ES-I3 (cell line): Measurements from ENCODE around the gene FTCD.

Experiments used
- H3K36me3 ChIP-seq: 2 replicates; pipeline ENCODE4 v1.6.1; 2013; ENCODE audit warnings: mild to moderate bottlenecking, low read length, control low read depth, moderate library complexity; ENCODE audit not compliant: insufficient read depth
- H3K4me1 ChIP-seq: 2 replicates; pipeline ENCODE4 v1.6.1; 2013; ENCODE audit warnings: mild to moderate bottlenecking, control low read depth, low read length; ENCODE audit not compliant: insufficient read depth
- H3K9ac ChIP-seq: 2 replicates; pipeline ENCODE4 v1.6.1; 2013; ENCODE audit warnings: low read depth, mild to moderate bottlenecking, low read length, moderate library complexity
- H3K9me3 ChIP-seq: 2 replicates; pipeline ENCODE4 v1.6.1; 2013; ENCODE audit warnings: mild to moderate bottlenecking, low read length, moderate library complexity; ENCODE audit not compliant: control insufficient read depth, insufficient read depth

Gene FTCD

DNA sequence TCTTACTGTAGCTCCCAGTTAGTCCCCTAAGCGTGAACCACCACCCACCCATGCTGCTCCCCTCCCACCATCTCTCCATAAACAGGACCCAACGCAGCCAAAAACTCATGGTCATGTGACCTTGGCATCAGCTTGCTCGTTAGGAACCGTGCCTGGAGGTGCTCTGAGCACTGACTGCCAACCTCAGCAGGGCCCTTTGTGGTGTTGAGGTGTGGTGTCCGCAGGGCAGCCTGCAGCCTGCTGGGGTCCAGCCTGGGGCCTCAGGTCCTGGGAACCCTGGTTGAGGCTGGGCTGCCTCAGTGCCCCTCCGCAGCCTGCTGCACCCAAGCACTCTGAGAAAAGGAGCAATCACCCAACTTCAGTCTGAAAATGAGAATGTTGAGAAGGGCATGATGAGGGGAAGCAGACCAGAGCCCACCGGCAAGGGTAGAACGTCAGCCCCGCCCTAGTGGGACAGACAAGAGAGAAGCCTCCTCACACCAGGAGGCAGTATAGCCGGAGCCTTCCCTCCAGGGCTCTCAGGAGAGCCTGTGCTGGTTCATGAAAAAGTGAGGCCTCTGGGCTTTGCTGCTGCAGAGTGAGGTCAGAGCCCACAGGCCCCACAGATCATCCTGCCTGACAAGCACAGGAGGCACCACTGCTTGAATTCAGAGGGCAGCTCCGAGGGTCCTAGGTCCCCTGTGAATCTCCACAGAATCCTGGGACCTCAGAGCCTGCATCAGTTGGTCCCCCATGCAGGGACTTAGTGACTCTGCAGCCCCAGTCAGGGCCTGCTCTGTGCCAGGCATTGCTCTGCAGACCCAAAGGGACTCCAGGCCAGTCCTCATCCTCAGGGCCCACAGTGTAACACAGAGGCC lies 62.3 kb downstream of the FTCD start:
- no peaks in the 10 kb centered on the region for H3K4me1 ChIP-seq
- no peaks in the 10 kb centered on the region for H3K36me3 ChIP-seq
- H3K9me3 ChIP-seq, result peaks cover 5% of the 10 kb centered on the region
- no peak overlapping the region for H3K9ac ChIP-seq

DNA sequence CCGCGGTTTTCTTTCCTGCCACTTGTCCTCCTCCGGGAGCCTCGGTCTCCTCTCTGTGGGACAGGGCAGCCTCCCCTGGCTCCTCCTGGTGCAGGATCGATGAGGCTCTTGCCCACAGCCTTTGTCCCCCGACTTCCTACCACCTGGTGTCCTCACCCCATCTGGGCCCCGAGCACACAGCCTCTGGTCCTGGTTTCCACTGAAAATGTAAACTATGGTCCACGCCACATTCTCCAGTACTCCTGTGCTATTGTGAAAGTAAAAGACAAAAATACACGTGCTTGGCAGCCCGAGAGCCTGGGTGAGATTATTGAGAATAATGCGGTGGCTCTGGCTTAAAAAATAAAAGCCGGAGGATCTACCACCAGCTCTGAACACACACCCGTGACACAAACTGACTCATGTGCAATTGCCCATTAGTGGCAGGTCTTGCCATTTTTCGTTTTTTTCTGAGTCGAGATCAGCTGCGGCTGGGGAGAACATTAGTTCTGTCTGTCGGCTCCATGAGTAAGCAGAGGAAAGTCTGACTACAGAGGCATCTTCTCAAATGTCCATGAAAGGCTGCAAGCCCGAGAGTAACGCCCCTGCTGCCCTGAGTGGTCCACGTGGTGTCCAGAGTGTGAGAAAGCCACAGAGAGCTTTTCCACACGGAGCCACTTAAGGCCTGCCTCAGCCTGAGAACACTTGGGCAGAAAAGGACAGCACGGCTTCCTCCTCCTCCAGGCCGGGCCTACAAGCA lies 63.2 kb downstream of the FTCD start:
- H3K36me3 ChIP-seq, result no peaks in the 10 kb centered on the region
- H3K9ac ChIP-seq, result no peak overlapping the region
- no peaks in the 10 kb centered on the region for H3K4me1 ChIP-seq
- H3K9me3 ChIP-seq, result peaks cover 5% of the 10 kb centered on the region

DNA sequence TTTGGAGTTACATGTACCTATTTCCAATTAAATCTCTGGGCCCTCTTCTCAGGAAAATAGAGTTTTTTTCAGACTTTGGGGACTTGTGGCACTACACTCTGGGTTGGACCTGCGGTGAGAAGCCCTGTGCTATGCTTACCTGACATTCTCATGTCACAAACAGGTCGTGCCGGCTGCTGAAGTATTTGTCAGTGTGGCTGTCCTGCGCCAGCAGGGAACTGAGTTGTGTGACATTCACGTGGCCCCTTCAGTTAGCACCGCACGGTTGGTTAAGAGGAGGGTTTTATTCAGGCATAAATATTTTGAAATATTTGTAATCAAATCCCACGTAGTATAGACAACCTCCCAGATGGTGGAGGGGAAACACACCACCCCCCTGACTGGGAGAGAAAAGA lies 63.8 kb downstream of the FTCD start:
- Histone ChIP-seq H3K36me3 (no peaks in the 10 kb centered on the region), H3K9me3 (peaks cover 5% of the 10 kb centered on the region), H3K9ac (no peak overlapping the region), H3K4me1 (no peaks in the 10 kb centered on the region)

DNA sequence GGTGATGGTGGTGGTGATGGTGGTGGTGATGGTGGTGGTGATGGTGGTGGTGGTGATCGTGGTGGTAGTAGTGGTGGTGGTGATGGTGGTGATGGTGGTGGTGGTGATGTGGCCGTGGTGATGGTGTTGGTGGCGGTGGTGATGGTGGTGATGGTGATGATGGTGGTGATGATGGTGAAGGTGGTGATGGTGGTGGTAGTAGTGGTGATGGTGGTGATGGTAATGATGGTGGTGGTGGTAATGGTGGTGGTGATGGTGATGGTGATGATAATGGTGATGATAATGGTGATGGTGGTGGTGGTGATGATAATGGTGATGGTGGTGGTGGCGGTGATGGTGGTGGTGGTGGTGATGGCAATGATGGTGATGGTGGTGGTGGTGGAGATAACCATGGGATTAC lies 64.3 kb downstream of the FTCD start:
- no peaks in the 10 kb centered on the region for H3K4me1 ChIP-seq
- peaks cover 5% of the 10 kb centered on the region for H3K9me3 ChIP-seq
- no peak overlapping the region for H3K9ac ChIP-seq
- no peaks in the 10 kb centered on the region for H3K36me3 ChIP-seq

DNA sequence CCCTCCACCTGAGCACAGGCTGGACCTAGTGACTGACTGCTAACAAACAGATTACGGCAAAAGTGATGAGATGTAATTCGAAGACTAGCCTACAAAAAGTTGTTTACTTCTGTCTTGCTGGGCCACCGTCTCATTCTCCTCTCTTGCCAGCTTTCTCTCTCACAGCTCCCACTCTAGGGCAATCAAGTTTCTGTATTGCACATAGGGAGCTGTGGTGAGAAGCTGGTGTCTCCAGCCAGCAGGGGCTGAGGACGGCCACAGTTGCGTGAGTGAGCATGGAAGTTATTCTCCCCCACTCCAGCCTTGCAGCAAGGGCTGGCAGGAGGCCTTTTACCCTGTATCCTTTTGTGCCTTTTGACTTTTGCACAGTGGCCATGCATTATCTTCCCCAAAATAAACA lies 66.1 kb downstream of the FTCD start:
- Histone ChIP-seq H3K4me1 (no peaks in the 10 kb centered on the region), H3K36me3 (no peaks in the 10 kb centered on the region), H3K9ac (no peak overlapping the region), H3K9me3 (peaks cover 5% of the 10 kb centered on the region)

DNA sequence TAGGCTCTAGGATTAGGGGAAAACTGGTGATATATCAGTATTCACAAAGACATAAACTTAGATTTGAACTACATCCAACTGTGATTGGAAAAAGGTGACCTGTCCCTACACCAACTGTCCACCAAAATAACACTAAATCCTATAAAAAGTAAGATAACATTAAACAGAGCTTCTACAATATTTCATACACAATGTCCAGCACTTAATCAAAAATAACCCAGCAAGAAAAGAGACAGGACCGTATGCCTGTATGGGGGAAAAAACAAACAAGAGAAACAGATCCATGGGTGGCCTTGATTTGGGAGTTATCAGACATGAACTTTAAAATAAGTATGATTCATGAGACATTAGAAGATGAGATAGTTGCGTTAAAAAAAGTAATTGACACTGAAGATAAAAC lies 67.2 kb downstream of the FTCD start:
- Histone ChIP-seq H3K9ac (no peak overlapping the region), H3K36me3 (no peaks in the 10 kb centered on the region), H3K9me3 (peaks cover under 1% of the 10 kb centered on the region), H3K4me1 (no peaks in the 10 kb centered on the region)

DNA sequence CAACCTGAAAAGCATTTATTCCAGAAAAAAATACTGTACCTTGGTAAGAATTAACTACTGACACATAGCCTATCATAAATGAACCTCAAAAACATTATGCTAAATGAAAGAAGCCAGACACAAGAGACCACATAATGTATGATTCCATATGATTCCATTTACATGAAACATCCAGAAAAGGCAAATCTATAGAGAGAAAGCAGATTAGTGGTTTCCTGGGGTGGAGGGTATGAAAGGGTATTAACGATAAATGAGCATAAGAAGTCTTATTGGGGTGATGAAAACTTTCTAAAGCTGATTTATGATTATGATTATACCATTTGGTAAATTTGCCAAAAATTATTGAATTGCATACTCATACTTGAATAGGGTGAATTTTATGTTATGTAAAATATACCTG lies 67.7 kb downstream of the FTCD start:
- Histone ChIP-seq H3K9me3 (no peaks in the 10 kb centered on the region; the same call in 1 of the 2 replicates), H3K36me3 (no peaks in the 10 kb centered on the region), H3K4me1 (no peaks in the 10 kb centered on the region), H3K9ac (no peak overlapping the region)
